MM.1S (cell line): ENCODE data around the gene STAT3.

Experiments
- EZH2 ChIP-seq: fragments of 300-600 bp; sonication (generic); optimal IDR thresholded peaks from 2 replicates; pipeline ENCODE3; 2017; ENCODE audit warnings: low read depth, mild to moderate bottlenecking, antibody characterized with exemption, low read length, mixed read lengths
- EZH2phosphoT487 ChIP-seq: fragments of 300-600 bp; sonication (generic); IDR thresholded peaks from 2 replicates; pipeline ENCODE4 v1.6.1; 2018; ENCODE audit warnings: antibody characterized with exemption, low read length
- TF ChIP-seq, protein P1 (sequence below): fragments of 300-600 bp; sonication (generic); IDR thresholded peaks from 2 replicates; pipeline ENCODE4 v1.5.1; 2016; ENCODE audit warnings: antibody characterized with exemption, low read length, mixed read lengths

DNA sequence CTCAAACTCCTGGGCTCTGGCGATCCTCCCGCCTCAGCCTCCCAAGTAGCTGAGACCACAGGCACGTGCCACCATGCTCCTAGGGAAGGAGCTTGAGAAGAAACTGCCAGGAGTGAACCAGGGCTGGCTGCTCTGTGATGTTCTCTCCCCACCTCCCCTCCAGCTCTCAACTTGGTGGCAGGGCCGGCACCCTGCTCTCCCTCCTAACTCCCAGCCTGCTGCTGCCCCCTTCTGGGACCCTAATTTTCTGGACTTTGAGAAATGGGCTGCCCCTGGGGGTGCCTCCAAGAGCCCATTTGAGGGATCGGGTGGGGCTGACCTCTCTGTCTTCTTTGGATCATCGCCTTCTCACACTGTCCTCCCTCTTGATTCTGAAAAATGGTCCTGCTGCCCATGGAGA is 14.9 kb upstream of the STAT3 start:
- TF ChIP-seq, protein P1, sequence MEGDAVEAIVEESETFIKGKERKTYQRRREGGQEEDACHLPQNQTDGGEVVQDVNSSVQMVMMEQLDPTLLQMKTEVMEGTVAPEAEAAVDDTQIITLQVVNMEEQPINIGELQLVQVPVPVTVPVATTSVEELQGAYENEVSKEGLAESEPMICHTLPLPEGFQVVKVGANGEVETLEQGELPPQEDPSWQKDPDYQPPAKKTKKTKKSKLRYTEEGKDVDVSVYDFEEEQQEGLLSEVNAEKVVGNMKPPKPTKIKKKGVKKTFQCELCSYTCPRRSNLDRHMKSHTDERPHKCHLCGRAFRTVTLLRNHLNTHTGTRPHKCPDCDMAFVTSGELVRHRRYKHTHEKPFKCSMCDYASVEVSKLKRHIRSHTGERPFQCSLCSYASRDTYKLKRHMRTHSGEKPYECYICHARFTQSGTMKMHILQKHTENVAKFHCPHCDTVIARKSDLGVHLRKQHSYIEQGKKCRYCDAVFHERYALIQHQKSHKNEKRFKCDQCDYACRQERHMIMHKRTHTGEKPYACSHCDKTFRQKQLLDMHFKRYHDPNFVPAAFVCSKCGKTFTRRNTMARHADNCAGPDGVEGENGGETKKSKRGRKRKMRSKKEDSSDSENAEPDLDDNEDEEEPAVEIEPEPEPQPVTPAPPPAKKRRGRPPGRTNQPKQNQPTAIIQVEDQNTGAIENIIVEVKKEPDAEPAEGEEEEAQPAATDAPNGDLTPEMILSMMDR: no peak
- TF ChIP-seq EZH2: no peak
- no peak for TF ChIP-seq EZH2phosphoT487
